ENCODE data around the gene AFAP1L2.

The AFAP1L2 gene

DNA sequence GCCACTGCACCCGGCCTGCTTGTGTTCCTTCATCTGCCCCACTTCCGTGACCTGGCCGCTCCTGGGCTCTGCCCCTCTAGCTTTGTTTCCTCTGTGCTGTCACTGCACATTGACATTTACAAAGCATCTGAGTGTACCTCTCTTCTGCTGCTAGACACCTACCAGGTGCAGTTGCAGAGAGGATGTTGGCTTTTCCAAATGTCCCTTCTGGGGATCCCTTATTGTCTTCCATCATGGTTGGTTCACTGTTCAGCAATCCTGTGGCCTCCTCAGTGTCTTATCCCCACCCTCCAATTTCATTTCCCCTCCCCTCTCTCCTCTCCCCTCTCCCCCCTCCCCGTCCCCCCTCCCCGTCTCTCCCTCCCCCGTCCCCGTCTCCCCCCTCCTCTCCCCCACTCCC lies 151.4 kb downstream of the AFAP1L2 start:
- no peaks in the 10 kb centered on the region for H3K4me1 ChIP-seq (ENCODE audit: control insufficient read depth, insufficient read depth, low read length, poor library complexity, severe bottlenecking)
- H3K27me3 ChIP-seq (replicated peaks; ENCODE audit: control insufficient read depth, insufficient read depth, low read length, poor library complexity, severe bottlenecking): no peaks in the 10 kb centered on the region

DNA sequence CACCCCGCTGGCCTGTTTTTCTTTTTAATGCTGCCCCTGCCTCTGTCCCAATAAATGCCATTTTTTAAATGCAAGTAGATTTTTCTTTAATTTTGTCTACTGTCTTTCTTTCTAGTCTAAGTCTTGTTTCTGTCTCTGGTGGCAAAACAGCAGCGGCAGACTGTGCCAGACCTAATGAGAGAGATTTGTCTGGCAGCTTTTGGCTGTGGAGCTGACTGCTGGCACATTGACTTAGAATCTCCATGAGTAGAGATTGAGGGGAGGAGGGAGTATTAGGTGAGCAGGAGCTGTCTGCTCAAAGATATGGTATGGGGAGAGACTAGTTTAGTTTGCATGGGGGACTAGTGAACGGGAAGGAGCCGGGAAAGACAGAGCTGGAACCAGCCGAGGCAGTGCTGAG lies 152.2 kb downstream of the AFAP1L2 start:
- Histone ChIP-seq H3K36me3 (ENCODE audit: control insufficient read depth, insufficient read depth, low read length) (no peaks in the 10 kb centered on the region), H3K27ac (ENCODE audit: insufficient read depth, low read length, poor library complexity, severe bottlenecking) (no peak overlapping the region), H3K27me3 (replicated peaks; ENCODE audit: control insufficient read depth, insufficient read depth, low read length, poor library complexity, severe bottlenecking) (no peaks in the 10 kb centered on the region), H3K4me3 (ENCODE audit: insufficient read depth, low read depth, low read length, poor library complexity, severe bottlenecking) (no peak overlapping the region), H3K4me1 (ENCODE audit: control insufficient read depth, insufficient read depth, low read length, poor library complexity, severe bottlenecking) (no peaks in the 10 kb centered on the region), H3K9me3 (ENCODE audit: control insufficient read depth, low read length) (no peaks in the 10 kb centered on the region)
- no peak for DNase-seq

More for the DNA sequence above, 151.4 kb downstream of the AFAP1L2 start:
- Histone ChIP-seq H3K27ac (ENCODE audit: insufficient read depth, low read length, poor library complexity, severe bottlenecking) (no peak overlapping the region), H3K9me3 (ENCODE audit: control insufficient read depth, low read length) (no peaks in the 10 kb centered on the region), H3K36me3 (ENCODE audit: control insufficient read depth, insufficient read depth, low read length) (no peaks in the 10 kb centered on the region), H3K4me3 (ENCODE audit: insufficient read depth, low read depth, low read length, poor library complexity, severe bottlenecking) (no peak overlapping the region)
- DNase-seq: no peak

DNA sequence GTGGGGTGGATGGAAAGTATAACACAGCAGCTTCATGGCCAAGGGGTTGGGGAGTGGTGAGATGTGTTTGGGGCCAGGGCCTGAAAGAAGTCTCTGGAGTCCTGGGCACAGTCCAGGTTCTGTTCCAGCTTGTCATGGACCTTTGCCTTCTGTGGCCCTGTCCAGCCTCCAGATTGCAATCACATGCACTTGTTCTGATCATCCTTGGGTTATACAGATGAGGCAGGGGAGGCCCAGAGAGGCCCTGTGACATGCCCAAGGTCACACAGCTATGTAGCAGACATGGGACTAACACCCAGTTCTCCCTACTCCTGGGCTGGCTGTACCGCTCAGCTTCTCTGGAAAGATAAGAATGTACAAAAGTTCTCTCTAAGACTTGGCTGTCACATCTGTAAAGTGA lies 153.6 kb downstream of the AFAP1L2 start:
- Histone ChIP-seq H3K27ac (ENCODE audit: insufficient read depth, low read length, poor library complexity, severe bottlenecking) (no peak overlapping the region), H3K4me1 (ENCODE audit: control insufficient read depth, insufficient read depth, low read length, poor library complexity, severe bottlenecking) (no peaks in the 10 kb centered on the region), H3K9me3 (ENCODE audit: control insufficient read depth, low read length) (no peaks in the 10 kb centered on the region), H3K4me3 (ENCODE audit: insufficient read depth, low read depth, low read length, poor library complexity, severe bottlenecking) (no peak overlapping the region), H3K27me3 (replicated peaks; ENCODE audit: control insufficient read depth, insufficient read depth, low read length, poor library complexity, severe bottlenecking) (no peaks in the 10 kb centered on the region), H3K36me3 (ENCODE audit: control insufficient read depth, insufficient read depth, low read length) (no peaks in the 10 kb centered on the region)
- no peak for DNase-seq

DNA sequence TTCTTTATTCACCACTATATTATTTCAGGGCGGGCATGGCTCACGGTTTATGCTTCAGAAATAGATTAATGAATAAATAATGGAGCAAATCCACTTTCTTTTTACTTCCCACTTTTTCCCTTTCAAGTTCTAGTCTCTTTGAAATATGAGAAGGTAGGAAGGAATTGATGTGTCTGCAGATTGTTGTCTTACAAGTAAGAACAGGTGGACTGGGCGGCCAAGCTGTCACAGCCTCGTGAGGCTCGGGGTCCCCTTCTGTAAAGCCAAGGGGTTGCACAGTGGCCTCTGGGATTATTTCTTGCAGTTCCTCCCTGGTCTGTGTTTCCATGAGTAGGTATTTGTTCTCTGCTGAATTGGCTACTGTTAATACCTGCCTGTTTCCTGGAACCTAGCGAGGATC lies 154.1 kb downstream of the AFAP1L2 start:
- DNase-seq: no peak
- no peaks in the 10 kb centered on the region for H3K27me3 ChIP-seq (replicated peaks; ENCODE audit: control insufficient read depth, insufficient read depth, low read length, poor library complexity, severe bottlenecking)

DNA sequence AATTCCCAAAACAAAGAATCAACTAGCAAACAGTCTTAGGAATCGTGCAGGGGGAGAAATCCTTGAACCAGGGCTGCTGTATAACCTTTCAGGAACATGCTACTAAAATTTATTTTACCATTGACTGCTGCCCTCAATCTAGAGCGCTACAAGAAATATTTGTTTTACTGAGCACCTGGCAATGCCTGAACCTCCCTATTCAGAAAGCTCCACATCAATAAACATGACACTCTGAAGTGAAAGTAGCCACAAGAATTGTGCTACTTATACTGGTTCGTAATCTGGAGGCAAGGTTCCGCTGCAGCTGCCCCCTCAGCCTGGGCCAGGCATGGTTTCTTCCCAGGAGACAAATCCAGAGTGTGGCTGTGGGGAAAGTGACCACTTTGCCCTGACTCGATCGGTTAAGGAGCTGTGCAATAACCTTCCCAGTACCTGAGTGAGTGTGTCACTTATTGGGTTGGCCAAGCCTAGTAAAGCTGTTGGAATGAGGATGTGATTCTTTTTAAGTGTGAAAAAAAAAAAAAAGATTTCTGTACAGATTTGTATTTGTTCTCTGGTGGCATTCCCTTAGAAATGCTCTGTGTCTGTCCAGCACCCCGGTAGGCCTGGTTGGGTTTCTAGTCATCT lies 157.5 kb downstream of the AFAP1L2 start:
- Histone ChIP-seq H3K36me3 (ENCODE audit: control insufficient read depth, insufficient read depth, low read length) (no peaks in the 10 kb centered on the region), H3K9me3 (ENCODE audit: control insufficient read depth, low read length) (no peaks in the 10 kb centered on the region), H3K4me3 (ENCODE audit: insufficient read depth, low read depth, low read length, poor library complexity, severe bottlenecking) (no peak overlapping the region), H3K27me3 (replicated peaks; ENCODE audit: control insufficient read depth, insufficient read depth, low read length, poor library complexity, severe bottlenecking) (no peaks in the 10 kb centered on the region), H3K27ac (ENCODE audit: insufficient read depth, low read length, poor library complexity, severe bottlenecking) (no peak overlapping the region), H3K4me1 (ENCODE audit: control insufficient read depth, insufficient read depth, low read length, poor library complexity, severe bottlenecking) (no peaks in the 10 kb centered on the region)
- no peak for DNase-seq

More for the DNA sequence above, 154.1 kb downstream of the AFAP1L2 start:
- Histone ChIP-seq H3K4me3 (ENCODE audit: insufficient read depth, low read depth, low read length, poor library complexity, severe bottlenecking) (no peak overlapping the region), H3K4me1 (ENCODE audit: control insufficient read depth, insufficient read depth, low read length, poor library complexity, severe bottlenecking) (no peaks in the 10 kb centered on the region), H3K27ac (ENCODE audit: insufficient read depth, low read length, poor library complexity, severe bottlenecking) (no peak overlapping the region), H3K36me3 (ENCODE audit: control insufficient read depth, insufficient read depth, low read length) (no peaks in the 10 kb centered on the region), H3K9me3 (ENCODE audit: control insufficient read depth, low read length) (no peaks in the 10 kb centered on the region)

DNA sequence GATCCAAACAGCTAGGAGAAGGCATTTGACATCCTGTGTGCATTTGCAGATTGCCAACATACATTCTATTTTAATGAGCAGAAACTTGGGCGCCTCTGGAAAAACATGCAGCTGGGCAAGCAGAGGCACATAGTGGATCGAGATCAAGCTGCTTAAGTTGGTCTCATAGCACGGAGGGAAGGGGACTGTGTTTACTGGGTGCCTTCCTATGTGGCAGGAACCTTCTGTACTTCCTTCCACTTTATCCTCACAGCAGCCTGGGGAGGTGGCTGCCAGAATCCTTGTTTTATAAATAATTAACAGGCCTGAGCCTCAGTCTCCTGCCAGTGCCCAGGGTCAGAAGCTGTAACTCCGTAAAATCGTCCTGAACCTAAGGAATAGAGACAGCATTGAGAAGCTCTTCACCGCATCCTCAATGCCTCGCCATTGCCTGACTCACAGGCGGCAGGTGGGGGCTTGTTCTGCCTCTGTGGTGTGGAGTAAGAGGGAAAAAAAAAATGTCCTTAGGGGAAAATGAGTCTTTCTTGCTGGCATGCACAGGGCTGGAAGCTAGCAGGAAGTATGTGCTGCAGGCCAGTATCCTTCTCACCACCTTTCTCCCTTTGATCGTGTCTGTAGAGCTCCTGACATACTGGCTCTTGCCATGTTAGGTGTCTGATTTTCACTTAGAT lies 159.0 kb downstream of the AFAP1L2 start:
- DNase-seq: no peak
- Histone ChIP-seq H3K9me3 (ENCODE audit: control insufficient read depth, low read length) (no peaks in the 10 kb centered on the region), H3K36me3 (ENCODE audit: control insufficient read depth, insufficient read depth, low read length) (no peaks in the 10 kb centered on the region), H3K27me3 (replicated peaks; ENCODE audit: control insufficient read depth, insufficient read depth, low read length, poor library complexity, severe bottlenecking) (no peaks in the 10 kb centered on the region), H3K4me3 (ENCODE audit: insufficient read depth, low read depth, low read length, poor library complexity, severe bottlenecking) (no peak overlapping the region), H3K4me1 (ENCODE audit: control insufficient read depth, insufficient read depth, low read length, poor library complexity, severe bottlenecking) (no peaks in the 10 kb centered on the region), H3K27ac (ENCODE audit: insufficient read depth, low read length, poor library complexity, severe bottlenecking) (no peak overlapping the region)
